GM21825 (cell line): Measurements from ENCODE around the gene GPLD1.
"Not testable (repeated sequence)": the region's sequence is repeated elsewhere in the genome, so short reads cannot be mapped to it uniquely, and the experiment has no call there.

Experiments used
- ATAC-seq: cut with Tn5 transposase; IDR thresholded peaks from one replicate; pipeline ENCODE4 v1.9.1; 2021; ENCODE audit warnings: mild to moderate bottlenecking, moderate library complexity; ENCODE audit not compliant: unreplicated experiment

GPLD1 gene

DNA sequence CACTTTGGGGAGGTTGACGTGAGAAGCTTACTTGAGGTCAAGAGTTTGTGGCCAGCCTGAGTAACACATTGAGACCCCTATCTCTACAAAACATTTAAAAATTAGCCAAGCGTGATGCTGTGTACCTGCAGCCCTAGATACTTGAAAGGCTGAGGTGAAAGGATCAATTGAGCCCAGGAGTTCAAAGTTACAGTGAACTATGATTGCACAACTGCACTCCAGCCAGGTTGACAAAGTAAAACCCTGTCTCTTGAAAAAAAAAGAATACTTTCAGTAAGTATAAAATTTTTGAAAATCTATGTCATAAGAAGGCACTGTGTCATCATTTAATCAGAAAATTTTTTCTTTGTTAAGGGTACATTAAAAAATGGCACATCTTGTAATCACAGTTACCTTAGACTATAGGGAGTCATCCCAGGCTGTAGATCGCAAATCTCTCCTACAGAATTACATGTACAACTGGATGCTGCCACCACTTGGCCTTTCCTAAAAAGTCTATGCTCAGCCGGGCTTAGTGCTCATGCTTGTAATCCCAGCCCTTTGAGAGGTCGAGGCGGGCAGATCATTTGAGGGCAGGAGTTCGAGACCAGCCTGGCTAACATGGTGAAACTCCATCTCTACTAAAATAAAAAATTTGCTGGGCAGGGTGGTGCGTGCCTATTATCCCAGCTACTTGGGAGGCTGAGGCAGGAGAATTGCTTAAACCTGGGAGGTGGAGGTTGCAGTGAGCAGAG lies 103.7 kb downstream of the GPLD1 start:
- ATAC-seq, result no peak

DNA sequence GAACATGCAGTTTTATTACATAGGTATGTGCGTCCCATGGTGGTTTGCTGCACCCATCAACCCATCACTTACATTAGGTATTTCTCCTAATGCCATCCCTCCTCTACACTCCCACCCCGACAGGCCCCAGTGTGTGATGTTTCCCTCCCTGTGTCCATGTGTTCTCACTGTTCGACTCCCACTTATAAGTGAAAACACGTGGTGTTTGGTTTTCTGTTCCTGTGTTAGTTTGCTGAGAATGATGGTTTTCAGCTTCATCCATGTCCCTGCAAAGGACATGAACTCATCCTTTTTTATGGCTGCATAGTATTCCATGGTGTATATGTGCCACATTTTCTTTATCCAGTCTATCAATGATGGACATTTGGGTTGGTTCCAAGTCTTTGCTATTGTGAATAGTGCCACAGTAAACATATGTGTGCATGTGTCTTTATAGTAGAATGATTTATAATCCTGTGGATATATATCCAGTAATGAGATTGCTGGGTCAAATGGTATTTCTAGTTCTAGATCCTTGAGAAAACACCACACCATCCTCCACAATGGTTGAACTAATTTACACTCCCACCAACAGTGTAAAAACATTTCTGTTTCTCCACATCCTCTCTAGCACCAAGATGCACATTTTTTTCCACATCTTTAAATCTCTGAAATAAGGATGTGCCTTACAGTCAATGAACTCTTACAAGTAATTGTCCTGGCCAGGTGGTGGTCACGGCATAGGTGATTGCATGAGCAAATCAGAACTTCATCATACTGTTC lies 104.8 kb downstream of the GPLD1 start:
- ATAC-seq, result not testable (repeated sequence)

DNA sequence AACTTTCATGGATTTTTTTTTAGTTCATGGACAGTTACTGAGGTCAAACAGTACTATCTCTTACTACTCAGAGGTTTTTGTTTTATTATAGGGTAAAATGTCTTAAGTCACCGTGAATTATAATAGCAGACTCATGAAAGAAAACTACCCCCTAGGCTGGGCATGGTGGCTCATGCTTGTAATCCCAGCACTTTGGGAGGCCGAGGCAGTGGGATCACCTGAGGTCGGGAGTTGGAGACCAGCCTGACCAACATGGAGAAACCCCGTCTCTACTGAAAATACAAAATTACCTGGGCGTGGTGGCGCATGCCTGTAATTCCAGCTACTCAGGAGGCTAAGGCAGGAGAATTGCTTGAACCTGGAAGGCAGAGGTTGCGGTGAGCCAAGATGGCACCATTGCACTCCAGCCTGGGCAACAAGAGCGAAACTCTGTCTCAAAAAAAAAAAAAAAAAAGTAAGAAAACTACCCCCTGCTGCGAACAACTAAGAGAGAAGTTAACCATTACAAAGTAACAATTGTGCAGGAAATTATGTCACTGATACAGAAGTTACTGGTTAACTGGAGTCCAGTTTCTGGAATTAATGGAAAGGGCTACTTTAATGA lies 106.4 kb downstream of the GPLD1 start:
- ATAC-seq, result not testable (repeated sequence)

DNA sequence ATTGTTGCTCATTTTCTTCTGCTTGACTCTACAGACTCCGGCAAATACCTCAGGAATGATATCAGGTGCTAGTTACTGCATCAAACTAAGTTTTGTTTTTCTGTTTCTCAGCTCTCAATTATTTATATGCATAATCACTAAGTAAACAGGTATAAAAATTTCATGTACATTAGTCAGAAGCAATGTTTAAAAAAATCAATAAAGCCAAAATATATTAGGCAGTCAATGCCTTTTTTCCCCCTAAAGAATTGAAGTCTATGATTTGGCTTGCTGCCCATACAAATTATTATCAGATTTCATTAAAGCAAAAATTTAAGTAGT lies 107.2 kb downstream of the GPLD1 start:
- ATAC-seq, result no peak

DNA sequence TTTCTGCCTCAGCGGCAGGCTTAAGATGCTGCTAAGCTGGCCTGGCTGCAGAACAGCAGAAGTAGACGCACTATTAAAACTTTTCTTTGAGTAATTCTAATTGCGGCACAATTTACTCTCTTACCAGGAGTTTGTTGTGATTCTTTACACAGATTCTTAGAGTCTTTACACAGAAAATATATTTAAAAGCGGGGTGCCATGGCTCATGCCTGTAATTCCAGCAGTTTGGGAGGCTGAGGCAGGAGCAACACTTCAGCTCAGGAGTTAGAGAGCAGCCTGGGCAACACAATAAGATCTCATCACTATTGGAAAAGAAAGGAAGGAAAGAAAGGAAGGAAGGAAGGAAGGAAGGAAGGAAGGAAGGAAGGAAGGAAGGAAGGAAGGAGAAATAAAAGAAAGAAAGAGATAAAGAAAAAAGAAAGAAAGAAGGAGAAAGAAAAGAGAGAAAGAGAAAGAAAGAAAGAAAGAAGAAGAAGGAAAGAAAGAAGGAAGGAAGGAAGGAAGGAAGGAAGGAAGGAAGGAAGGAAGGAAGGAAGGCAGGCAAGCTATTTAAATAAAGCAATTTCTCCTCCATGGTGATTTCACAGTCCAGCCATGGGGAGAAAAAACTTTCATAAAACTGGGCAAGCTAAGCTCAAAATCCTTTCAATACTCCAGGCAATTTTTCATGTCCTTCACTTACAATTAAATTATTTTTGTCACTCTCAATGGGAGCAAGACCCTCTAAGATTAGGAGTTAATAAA lies 107.7 kb downstream of the GPLD1 start:
- ATAC-seq, result no peak

- ATAC-seq, result no peak
Measured at GRCh38 chr6:24378473-24379097, 110.8 kb downstream of the GPLD1 start.
